ENCODE measurements around the gene SMOC1.

- TF ChIP-seq CHD2 (IDR thresholded peaks at IDR 0.05; ENCODE audit: low read length) (no peak), SIN3A (conservative IDR thresholded peaks at IDR 0.05 in 1 of 2, IDR thresholded peaks at IDR 0.05 in 1 of 2; ENCODE audit: low read depth in 1 of 2, low read length in 2 of 2) (no peak), POLR2AphosphoS5 (IDR thresholded peaks at IDR 0.05; ENCODE audit: low read depth, low read length) (no peak), TAF1 (IDR thresholded peaks at IDR 0.05; ENCODE audit: low read depth, low read length) (no peak), PHF8 (conservative IDR thresholded peaks at IDR 0.05; ENCODE audit: low read depth, low read length) (no peak), EP300 (IDR thresholded peaks at IDR 0.05; ENCODE audit: borderline replicate concordance in 1 of 2, low read depth in 2 of 2, low read length in 2 of 2) (no peak), POLR2A (IDR thresholded peaks at IDR 0.05; ENCODE audit: control extremely low read depth in 1 of 2, low read depth in 2 of 2, low read length in 2 of 2) (no peak), CTCF (IDR thresholded peaks at IDR 0.05; ENCODE audit: control extremely low read depth in 1 of 3, insufficient read depth in 1 of 3, low read depth in 1 of 3, low read length in 3 of 3) (no peak)
These were observed 21.4 kb downstream of the SMOC1 start for GRCh38 chr14:69900603-69901002.

All from H1 (cell line).